Suppressor macrophage treated with lipopolysaccharide for 4 hours (primary cell): Measurements from ENCODE around the gene HNRNPUL1.

Experiments
- DNase-seq: peaks from one replicate; pipeline ENCODE4 v3.0.0-alpha.2; 2020

Gene HNRNPUL1

DNA sequence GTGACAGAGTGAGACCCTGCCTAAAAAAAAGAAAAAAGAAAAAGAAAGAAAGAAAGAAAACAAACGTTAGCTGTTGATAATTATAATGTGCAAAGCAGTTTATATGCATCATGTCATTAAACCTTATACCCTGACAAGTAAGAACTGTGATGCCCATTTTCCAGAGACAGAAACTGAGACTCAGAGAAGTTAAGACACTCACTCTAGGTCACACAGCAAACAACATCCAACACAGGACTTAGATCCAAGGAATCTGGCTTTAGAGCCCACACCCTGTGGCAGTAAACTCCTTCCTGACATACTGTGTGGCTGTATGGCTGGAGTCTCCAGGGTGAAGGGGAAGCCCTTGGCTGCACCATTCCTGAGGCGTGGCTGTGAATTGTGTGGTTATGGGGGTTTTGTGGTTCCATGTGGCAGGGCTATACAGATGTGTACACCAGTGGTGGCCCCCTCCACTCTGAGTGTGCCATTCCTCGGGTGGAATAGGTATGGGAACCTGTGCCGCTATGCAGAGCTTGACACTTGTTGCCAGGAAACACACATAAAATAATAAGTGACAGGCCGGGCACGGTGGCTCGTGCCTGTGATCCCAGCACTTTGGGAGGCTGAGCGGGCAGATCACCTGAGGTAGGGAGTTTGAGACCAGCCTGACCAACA is 29.5 kb upstream of the HNRNPUL1 start:
- no peak for DNase-seq

DNA sequence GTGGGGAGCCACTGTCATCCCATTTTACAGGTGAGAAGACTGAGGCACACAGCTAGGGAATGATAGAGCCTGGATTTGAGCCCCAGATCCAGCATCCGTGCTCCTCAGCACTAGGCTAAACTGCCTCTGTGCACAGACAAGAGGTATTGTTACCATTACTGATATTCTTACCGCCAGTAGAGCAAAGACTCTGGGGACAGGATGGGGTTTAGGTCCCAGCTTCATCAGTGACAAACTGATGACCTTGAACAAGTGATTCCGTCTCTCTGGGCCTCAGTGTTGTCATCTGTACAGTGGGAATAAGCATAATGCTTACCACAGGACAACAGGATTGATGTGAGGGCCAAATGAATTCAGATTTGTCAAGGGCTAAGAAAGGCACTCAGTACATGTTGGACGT is 28.7 kb upstream of the HNRNPUL1 start:
- no peak for DNase-seq

DNA sequence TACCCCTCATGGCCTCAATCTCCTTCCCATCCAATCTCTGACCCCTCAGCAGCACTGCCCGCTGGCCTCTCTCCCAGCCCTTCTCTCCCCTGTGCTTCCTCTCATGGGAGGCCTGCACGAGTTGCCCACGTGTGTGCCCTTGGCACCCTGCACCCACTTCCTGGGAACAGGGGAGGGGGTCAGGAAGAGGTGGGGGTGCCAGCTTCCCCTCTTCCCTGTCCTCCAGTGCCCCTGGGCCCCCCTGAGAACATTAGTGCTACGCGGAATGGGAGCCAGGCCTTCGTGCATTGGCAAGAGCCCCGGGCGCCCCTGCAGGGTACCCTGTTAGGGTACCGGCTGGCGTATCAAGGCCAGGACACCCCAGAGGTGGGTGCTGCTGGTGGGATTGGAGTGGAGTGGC is 25.9 kb upstream of the HNRNPUL1 start:
- no peak for DNase-seq

DNA sequence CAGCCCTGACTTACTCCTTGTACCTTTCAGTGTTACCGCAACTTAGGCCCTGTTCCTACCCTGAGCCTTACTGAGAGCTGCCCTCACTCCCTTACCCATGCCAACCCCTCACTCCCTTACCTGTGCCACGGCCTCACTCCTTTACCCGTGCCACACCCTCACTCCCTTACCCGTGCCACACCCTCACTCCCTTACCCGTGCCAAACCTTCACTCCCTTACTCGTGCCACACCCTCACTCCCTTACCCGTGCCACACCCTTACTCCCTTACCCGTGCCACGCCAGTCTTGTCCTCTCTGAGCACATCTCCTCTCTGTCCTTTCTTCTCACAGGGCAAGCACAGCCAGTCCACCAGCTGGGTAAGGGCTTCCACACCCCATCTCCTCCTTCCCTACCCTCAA is 24.8 kb upstream of the HNRNPUL1 start:
- DNase-seq = no peak

DNA sequence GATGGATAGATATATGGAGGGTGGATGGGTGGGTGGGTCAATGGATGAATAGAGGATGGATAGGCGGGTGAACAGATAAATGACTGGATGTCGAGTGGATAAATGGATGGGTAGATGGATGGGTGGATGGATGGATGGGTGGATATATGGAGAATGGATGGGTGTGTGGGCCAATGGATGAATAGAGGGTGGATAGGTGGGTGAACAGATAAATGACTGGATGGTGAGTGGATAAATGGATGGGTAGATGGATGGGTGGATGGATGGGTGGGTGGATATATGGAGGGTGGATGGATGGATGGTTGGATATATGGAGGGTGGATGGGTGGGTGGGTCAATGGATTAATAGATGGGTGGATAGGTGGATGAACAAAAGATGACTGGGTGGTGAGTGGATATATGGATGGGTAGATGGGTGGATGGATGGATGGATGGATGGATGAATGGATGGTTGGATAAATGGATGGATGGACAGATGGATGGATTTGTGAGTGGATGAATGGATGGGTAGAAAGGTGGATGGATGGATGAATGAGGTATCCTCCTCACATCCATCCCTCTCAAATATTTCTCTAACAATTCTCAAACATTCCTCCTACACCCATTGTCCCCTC is 24.1 kb upstream of the HNRNPUL1 start:
- DNase-seq = no peak

DNA sequence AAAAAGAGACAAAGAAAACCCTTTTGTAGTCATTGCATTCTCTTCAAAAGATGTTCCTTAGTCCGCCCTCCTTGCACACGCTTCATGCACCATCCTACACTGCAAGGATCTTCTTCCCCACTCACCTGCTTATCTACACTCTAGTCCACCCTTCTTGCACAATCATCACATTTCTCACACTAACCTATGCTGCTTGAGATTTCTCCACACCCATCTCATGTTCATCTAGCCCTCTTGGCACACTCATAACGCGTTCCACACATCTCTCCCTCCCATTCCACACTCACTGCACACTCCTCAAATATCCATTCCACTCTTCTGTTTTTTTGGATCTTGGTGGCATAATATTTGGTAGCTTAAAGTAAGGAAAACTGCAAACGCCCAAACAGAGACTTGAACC is 22.3 kb upstream of the HNRNPUL1 start:
- DNase-seq = no peak

DNA sequence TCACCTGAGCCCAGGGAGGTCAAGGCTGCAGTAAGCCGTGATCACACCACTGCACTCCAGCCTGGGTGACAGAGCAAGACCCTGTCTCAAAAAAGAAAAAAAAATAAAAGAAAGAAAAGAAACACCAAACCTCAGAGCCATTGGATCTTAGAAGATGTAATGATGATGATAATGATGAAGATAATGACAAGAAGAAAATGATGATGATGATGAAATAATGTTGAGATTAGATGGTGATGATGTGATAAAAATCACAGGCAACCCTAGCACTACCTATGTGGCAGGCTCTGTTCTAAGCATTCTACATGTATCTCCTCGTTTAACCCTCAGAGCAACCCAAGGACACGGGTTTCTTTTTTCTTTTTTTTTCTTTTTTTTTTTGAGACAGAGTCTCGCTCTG is 20.1 kb upstream of the HNRNPUL1 start:
- no peak for DNase-seq

DNA sequence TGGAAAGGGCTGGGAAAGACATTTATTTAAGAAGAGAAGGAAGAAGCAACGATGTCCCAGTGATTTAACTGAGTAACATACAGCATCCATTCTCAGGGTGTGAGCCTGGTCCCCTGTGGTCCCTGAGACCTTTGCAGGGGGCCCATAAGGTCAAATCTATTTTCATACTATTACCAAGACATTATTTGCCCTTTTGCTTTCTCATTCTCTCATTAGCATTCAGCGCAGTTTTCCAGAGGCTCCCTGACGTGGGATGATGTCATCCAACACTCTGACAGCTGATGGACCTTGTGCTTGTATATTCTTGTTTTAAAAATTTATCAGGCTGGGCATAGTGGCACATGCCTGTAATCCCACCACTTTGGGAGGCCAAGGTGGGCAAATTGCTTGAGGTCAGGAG is 18.3 kb upstream of the HNRNPUL1 start:
- no peak for DNase-seq

DNA sequence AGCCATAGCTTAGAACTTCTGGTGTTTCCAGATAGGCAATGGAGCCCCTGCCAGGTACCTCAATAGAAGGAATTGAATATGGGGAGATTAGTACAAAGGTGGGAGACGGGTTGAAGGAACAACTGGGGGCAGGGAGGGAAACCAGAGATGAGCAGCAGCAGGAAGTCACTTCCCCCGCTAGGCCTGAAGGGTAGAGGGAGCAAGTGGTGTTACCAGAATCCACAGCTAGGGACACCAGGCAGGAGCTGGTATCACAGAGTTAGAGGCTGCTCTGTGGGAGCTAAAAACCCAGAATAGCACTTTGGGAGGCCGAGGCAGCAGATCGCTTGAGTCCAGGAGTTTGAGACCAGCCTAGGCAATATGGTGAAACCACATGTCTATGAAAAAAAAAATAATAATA is 15.3 kb upstream of the HNRNPUL1 start:
- no peak for DNase-seq

DNA sequence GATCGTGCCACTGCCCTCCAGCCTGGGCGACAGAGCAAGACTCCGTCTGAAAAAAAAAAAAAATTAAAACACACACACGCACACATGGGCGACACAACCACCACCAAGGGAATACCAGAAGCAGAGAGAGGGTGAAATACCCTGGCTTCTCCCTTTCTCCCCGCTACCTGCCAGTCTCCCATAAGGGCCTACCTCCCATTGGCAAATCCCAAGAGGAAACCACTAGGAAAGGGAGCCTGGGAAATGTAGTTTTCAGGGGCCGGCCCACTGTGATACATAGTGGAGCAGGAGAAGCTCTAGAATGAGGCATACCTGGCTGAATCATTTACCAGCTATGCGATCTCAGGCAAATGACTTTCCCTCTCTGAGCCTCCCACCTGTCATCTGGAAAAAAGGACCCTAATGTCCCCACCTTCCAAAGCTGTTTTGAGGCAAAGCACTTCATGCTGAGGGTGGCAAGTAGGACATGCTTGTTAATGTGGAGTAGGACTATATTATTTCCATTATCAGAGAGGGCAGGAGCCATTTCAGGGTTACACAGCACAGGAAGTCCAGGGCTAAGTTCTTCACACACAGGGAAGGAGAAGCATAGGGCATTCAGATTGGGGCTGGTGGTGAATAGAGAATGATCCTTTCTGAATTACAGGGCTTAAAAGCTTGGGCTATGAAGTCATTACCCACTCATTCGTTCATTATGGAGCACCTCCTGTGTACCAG is 14.3 kb upstream of the HNRNPUL1 start:
- no peak for DNase-seq

DNA sequence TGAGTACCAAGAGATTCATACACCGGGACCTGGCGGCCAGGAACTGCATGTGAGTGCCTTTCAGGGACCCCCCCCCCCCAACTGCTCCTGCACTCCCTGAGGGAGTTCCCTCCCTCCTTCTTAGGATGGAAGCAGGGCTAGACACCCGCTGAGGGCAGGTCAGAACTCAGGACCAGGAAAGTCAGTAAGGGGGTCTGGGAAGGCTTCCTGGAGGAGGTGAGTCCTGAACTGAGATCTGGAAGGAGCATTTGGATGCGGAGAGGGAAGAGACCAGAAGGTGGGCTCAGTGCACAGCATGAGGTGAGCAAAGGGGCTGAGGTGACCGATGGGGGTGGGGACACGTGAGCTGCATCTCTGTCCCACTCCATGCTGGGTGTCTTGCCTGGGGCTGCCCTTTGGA is 10.5 kb upstream of the HNRNPUL1 start:
- no peak for DNase-seq

DNA sequence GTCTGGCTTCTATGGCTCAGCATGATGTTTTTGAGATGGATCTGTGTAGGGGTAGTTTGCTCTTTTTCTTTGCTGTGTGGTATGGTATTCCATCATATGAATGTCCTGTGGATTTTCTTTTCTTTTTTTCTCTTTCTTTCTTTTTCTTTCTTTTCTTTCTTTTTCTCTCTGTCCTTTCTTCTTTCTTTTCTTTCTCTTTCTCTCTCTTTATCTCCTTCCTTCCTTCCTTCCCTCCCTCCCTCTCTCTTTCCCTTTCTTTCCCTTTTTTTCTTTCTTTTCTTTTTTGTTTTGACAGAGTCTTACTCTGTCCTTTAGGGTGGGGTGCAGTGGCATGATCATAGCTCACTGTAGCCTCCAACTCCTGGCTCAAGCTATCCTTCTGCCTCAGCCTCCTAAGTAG is 9.0 kb upstream of the HNRNPUL1 start:
- no peak for DNase-seq

DNA sequence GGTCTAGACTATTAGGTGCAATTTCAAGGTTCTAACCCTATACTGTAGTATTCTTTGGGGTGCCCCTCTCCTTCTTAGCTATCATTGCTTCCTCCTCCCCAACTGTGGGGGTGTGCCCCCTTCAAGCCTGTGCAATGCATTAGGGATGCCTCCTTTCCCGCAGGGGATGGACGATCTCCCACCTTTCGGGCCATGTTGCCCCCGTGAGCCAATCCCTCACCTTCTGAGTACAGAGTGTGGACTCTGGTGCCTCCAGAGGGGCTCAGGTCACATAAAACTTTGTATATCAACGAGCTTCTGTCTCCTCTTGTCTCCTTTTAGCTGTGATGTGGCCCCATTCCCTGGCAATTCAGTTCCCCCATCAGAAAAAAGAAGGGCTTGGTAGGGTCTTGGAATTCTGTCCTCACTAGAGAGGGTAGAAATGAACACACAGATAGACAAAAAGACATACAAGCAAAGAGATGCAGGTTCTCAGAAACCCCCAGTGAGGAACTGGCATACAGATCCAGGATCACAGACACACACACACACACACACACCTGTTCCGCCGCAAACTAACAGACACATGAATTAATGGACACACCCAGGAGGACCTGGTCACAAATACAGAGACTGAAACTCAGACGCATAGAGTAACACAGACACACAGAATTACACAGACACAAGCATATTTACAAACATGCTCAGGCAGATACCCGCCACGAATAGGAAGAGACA is 2.5 kb upstream of the HNRNPUL1 start:
- DNase-seq = no peak

DNA sequence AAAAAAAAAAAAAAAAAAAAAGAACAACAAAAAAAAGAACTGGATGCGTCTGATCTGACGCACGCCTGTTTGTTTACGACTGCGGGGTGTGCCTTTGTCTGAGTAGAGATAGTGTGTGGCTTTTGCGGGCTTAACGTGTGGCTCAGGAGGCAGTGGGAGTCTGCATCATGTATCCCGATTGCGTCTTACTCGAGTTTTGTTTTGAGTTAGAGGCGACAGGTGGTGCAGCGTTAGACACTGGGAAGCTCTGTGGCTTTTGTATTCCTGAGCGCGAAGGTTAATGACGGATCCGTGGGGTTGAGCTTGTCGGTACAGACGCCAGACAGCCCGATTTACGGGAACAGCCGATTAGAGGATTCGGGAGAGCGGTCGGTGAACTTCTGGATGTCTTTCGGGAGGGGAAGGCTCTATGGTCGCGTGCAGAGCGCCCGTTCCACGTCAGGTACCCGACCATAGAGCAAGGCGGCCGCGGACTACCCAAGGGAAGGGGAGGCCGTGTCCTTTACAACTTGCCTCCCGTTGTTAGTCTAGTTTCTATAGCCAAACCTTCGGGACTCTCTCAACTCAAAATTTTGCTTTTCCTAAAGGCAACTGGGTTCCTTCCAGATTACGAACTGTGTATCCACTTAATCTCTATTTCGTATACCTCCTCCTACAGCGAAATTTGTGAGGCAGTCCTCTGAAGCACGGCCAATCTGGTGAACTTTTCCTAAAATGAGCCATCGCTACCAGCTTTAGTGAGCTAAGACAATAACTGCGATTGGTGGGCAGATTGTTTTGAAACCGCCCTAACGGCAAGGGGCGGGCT is 926 bp upstream of the HNRNPUL1 start:
- DNase-seq = peak; percentile 82

DNA sequence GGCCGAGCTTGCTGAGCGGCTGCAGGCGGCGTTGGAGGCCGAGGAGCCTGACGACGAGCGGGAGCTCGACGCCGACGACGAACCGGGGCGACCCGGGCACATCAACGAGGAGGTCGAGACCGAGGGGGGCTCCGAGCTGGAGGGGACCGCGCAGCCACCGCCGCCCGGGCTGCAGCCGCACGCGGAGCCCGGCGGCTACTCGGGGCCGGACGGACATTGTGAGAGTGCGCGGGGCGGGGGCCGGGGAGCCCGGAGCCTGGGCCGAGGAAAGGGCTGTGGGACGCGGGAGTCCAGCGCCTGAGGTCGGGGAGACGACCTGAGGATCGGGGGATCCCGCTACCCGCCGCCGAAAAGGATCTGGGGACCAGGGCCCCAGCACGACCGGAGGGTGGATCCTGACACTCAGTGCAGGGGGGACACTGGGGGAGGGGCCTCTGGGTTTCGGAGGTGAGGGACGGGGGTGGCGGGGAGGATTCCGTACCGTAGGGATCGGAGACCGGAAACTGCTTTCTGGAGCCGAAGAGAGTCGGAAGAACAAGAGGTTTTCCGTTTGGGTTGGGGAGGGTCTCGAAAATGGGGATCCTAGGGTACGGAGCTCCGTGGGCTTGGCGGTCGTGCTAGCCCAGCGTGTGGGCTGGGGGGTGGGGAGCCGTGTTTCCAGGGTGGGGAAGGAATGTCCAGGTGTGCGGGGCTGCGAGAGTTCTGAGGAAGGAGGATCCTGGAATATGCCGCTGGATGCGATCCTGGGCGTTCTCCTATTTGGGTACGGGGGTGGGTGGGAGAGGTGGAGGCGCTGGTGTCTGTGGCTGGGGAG is 616 bp downstream of the HNRNPUL1 start:
- DNase-seq = peak; percentile 43

DNA sequence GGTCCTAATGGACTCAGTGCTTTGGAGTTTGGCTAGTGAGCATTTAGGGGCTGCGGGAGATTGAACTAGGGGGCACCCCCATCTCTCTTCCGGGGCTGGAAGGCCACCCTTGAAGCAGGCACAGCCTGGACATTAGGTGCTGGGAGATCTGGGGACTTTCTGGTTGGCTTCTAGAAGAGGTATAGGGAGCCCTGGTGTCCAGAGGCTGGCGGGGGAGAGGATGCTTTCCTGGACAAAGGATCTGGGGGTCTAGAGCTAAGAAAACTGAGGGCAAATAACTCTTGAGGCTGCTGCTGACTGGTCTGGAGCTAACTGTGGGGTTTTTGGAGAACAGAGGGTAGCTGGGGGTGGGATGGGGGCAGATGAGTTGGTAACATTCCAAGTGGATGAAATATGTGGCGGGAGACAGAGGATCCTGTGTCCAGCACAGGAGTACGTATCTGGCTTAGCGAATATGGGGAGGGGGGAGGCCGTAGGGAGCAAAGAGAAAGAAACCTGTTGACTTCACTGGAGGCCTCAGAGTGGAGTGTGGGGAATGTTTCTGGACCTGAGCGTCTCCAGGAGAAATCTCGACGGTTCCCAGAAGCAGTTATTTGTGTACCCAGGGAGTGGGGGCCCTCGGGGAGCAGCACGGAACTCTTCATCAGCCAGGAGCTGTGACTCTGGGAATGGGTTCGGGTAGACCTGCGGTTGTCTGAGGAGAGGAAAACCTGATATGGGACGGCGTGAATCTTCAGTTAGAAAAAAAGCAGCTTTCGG is 1.4 kb downstream of the HNRNPUL1 start:
- no peak for DNase-seq

DNA sequence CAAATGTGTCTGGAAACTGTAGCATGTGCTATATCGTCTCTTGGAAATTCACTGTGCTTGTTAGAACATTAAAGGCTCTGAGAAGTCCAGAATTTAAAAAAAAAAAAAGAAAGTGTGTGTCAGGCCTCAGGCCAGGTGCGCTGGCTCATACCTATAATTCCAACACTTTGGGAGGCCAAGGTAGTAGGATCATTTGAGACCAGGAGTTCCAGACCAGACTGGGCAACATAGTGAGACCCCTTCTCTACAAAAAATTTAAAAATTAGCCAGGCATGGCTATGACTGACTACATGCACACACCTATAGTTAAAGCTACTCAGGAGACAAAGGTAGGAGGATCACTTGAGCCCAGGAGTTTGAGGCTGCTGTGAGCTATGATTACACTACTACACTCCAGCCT is 4.9 kb downstream of the HNRNPUL1 start:
- DNase-seq = no peak

DNA sequence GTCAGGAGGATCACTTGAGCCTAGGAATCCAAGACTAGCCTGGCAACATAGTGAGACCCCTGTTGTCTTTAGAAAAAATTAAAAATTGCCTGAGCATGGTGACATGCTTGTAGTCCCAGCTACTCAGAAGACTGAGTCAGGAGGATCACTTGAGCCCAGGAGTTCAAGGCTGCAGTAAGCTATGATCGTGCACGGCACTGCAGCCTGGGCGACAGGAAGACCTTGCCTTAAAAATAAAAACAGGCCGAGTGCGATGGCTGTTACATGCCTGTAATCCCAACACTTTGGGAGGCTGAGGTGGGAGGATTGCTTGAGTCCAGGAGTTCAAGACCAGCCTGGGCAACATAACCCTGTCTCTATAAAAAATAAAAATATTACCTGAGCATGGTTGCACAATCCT is 5.4 kb downstream of the HNRNPUL1 start:
- no peak for DNase-seq

DNA sequence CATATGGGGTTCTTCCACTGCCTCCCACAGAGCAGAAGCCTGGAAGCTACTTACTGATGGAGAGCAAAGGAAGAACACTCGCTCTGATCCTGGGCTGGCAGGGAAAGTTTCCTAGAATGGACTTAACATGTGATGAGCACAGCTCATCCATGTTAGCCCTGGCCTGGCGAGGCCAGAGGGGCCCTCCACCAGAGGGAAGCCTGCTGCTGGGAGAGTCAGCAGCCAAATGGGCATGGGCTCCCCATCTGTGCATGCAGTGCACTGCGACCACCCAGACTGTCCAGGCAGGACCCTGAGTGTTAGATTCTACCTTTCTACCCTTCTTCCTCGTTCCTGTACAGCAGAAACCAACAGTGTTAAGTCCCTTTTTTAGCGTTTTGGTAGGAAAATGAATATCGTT is 8.9 kb downstream of the HNRNPUL1 start:
- DNase-seq = no peak

DNA sequence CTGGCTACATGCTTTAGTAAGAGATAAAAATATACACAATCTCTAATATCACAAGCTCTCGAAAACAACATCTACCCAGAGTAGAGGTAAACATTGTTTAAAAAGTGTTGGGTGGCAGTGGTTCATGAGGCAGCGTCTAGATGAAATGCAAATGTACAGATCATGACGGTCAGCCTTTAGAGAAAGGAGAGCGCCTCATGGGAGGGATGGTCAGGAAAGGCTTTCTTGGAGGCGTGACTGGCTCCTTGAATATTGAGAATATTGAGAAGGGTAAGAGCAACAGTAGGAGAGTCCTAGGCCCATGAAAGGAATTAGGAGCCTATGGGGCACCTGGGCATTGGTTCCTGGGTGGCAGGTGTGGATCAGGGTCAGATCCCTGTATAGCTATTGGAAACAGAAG is 10.6 kb downstream of the HNRNPUL1 start:
- DNase-seq = no peak

DNA sequence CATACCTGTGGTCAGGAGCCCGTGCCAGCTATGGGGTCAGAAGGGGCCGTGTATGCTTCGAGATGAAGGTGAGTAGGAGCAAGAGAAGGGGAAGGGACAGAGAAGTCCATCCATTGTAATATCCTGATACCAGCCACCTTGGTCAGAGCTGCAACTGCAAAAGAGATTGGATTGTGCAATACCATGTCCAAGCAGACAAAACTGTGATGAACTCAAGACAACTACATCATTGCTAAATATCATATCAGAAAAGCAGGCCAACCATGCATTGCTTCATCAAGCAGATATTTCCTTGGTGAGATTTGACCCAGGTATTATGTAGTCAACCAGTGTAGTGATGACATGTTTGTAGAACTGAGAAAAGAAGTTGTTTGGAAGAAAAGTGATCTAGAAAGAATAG is 12.1 kb downstream of the HNRNPUL1 start:
- DNase-seq = no peak
